Activated CD8-positive, alpha-beta memory T cell treated with anti-CD3 and anti-CD28 coated beads, Interleukin-2, amount 50 U/mL, for 24 hours (primary cell): ENCODE results near the gene MAPK7.
"Not testable (repeated sequence)": the region's sequence is repeated elsewhere in the genome, so short reads cannot be mapped to it uniquely, and the experiment has no call there.

Experiments used
- DNase-seq: peaks from one replicate; pipeline ENCODE4 v3.0.0-alpha.2; 2020; ENCODE audit errors: extremely low read depth

Gene MAPK7

GRCh38 chr17:19343256-19343630, 35.1 kb upstream of the MAPK7 start:
- no peak for DNase-seq

- DNase-seq = no peak
Measured at GRCh38 chr17:19343671-19344151, 34.6 kb upstream of the MAPK7 start.

GRCh38 chr17:19344311-19345066, 33.8 kb upstream of the MAPK7 start:
- DNase-seq = no peak

- DNase-seq = no peak
Measured at GRCh38 chr17:19345067-19345460, 33.2 kb upstream of the MAPK7 start.

GRCh38 chr17:19345486-19346350, 32.6 kb upstream of the MAPK7 start:
- no peak for DNase-seq

GRCh38 chr17:19346351-19347255, 31.7 kb upstream of the MAPK7 start:
- DNase-seq = no peak

- DNase-seq = no peak
Measured at GRCh38 chr17:19347323-19348080, 30.8 kb upstream of the MAPK7 start.

- no peak for DNase-seq
Measured at GRCh38 chr17:19348081-19348650, 30.1 kb upstream of the MAPK7 start.

- DNase-seq = no peak
Measured at GRCh38 chr17:19348806-19349205, 29.5 kb upstream of the MAPK7 start.

- not testable (repeated sequence) for DNase-seq
Measured at GRCh38 chr17:19353401-19353800, 24.9 kb upstream of the MAPK7 start.

- DNase-seq = no peak
Measured at GRCh38 chr17:19354748-19355147, 23.6 kb upstream of the MAPK7 start.

GRCh38 chr17:19357351-19357750, 20.9 kb upstream of the MAPK7 start:
- DNase-seq = no peak

GRCh38 chr17:19357761-19358160, 20.5 kb upstream of the MAPK7 start:
- DNase-seq = no peak

GRCh38 chr17:19359151-19359550, 19.1 kb upstream of the MAPK7 start:
- DNase-seq = no peak

GRCh38 chr17:19359856-19360255, 18.4 kb upstream of the MAPK7 start:
- DNase-seq = no peak

- DNase-seq = no peak
Measured at GRCh38 chr17:19360772-19361171, 17.5 kb upstream of the MAPK7 start.

GRCh38 chr17:19361326-19361725, 17.0 kb upstream of the MAPK7 start:
- DNase-seq = no peak

- no peak for DNase-seq
Measured at GRCh38 chr17:19361944-19362276, 16.4 kb upstream of the MAPK7 start.

GRCh38 chr17:19362277-19363113, 15.8 kb upstream of the MAPK7 start, which contains the start of gene B9D1:
TSS of gene B9D1 (minus strand) at chr17:19362723. CDS start at chr17:19362569, 154 bp downstream.
- DNase-seq = peak; percentile 84

GRCh38 chr17:19363114-19363438, 15.2 kb upstream of the MAPK7 start:
- no peak for DNase-seq
